VCaP (cell line): ENCODE measurements around the gene TTYH3.

Experiments
- H3K27ac ChIP-seq: fragments of 450-650 bp; 2 replicates; pipeline ENCODE4 v1.5.1; 2017
- TF ChIP-seq, protein P1 (sequence below): fragments of 450-650 bp; conservative IDR thresholded peaks from 2 replicates; pipeline ENCODE4 v1.5.1; 2017; ENCODE audit warnings: mild to moderate bottlenecking, moderate library complexity

TTYH3 gene

DNA sequence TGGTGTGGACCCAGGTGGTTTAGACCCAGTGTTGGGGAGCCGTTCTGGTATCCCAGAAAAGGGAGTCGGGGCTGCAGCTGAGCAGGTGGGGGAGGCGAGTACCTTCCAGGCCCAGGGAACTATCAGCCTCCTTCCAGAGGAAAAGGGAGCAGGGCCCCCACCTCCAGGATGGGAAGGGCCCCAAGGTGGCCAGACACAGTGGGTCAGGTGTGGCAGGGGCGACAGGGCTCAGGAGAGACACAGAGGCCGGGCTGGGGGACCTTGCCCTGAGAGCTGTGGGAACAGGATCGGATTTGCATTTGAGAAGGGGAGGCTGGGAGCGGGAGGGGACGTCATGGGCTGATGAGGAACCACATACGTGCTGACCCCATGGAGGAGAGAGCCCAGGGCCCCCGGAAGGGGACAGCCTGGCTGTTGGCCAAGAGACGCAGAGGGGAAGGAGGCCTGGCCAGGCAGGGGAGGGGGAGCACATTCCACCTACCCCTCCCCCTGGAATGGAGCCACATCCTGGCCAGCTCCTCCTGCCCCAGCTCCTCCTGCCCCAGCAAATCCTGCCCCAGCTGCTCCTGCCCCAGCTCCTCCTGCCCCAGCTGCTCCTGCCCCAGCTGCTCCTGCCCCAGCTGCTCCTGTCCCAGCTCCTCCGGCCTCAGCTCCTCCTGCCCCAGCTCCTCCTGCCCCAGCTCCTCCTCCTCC, 9.7 kb upstream of the TTYH3 start:
- peak overlapping the region; percentile 66 for H3K27ac ChIP-seq
- TF ChIP-seq, protein P1, sequence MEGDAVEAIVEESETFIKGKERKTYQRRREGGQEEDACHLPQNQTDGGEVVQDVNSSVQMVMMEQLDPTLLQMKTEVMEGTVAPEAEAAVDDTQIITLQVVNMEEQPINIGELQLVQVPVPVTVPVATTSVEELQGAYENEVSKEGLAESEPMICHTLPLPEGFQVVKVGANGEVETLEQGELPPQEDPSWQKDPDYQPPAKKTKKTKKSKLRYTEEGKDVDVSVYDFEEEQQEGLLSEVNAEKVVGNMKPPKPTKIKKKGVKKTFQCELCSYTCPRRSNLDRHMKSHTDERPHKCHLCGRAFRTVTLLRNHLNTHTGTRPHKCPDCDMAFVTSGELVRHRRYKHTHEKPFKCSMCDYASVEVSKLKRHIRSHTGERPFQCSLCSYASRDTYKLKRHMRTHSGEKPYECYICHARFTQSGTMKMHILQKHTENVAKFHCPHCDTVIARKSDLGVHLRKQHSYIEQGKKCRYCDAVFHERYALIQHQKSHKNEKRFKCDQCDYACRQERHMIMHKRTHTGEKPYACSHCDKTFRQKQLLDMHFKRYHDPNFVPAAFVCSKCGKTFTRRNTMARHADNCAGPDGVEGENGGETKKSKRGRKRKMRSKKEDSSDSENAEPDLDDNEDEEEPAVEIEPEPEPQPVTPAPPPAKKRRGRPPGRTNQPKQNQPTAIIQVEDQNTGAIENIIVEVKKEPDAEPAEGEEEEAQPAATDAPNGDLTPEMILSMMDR, result no peak

DNA sequence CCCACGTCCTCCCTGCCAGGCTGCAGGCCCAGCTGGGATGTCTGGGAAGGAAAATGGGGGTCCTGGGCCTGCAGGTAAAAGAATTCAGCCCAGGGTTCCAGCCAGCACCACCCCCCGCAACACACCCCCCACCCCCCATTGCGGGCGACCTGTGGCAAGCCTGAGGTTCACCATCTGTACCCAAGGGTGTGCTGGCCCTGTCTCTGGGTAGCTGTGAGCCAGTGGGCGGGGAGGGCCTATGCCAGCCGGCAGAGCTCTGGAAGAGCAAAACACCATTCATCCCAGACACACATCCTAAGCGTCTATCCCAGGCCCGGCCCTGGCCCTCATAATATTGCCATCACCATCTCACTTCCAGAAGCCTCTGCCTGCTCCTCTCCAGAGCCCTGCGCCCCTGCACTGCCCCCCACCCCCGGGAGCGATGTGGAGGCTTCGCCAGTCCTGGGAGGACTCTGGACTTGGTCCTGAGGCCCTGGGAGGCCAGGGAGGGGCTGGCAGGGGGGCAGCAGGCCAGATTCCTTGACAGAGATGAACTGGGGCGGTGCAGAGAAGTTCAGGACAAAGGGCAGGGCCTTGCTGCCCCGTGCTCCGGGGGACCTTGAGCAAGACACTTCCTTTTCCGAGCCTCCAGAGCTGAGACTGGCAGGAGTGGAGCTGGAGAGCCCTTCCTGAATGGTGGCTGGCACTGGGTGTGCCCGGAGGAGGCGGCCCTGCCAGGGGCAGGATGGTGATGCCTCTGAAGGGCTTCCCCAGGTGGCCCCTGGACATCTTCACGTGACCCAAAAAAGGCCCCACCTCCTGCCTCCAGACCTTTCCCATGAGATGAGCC, 8.7 kb upstream of the TTYH3 start:
- H3K27ac ChIP-seq, result peak overlapping the region; percentile 16; the same call in 1 of the 2 replicates
- TF ChIP-seq, protein P1, result no peak

DNA sequence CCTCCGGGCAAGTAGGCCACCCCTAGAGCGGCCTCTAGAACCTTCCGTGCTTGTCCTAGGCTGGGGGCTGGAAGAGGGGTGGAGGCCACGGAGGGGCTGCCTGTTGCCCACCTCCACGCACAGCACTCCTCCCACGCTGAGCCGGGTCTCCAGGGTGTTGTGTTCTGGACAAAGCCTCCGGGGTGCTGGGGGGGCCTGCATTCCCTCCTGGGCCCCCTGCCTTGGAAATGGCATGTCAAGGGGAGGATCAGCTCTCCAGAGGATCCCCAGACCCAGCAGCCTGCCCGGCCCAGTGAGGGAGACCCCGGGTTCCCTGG, 8.1 kb upstream of the TTYH3 start:
- peak overlapping the region; percentile 16; the same call in 1 of the 2 replicates for H3K27ac ChIP-seq
- TF ChIP-seq, protein P1, result no peak

DNA sequence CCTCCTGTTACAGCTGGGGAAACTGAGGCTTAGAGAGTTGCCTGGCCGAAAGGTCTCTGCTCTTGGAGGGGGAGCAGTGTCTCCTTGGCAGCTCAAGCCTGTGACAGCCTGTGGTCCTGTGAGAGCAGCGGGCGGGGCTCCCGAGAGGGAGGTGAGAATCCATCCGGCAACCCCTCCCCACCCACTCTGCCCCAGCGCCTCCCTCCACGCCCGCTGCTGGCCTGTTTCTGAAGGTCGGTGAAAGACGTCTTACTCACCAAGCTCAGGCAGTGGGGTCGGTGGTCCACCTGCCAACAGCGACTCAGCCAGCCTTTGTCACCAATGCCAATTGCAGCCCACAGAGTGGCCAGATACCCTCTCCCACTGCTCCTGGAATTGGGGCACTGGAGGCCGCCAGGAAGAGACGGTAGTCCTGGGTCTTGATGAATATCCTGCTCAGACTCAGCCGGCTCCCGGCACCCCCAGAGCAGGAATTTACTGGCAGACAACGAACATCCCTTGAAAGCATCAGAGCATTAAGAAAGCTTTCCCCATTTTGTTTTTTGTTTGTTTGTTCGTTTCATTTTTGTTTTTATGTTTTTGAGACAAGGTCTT, 7.4 kb upstream of the TTYH3 start:
- TF ChIP-seq, protein P1, result no peak
- no peak overlapping the region for H3K27ac ChIP-seq

DNA sequence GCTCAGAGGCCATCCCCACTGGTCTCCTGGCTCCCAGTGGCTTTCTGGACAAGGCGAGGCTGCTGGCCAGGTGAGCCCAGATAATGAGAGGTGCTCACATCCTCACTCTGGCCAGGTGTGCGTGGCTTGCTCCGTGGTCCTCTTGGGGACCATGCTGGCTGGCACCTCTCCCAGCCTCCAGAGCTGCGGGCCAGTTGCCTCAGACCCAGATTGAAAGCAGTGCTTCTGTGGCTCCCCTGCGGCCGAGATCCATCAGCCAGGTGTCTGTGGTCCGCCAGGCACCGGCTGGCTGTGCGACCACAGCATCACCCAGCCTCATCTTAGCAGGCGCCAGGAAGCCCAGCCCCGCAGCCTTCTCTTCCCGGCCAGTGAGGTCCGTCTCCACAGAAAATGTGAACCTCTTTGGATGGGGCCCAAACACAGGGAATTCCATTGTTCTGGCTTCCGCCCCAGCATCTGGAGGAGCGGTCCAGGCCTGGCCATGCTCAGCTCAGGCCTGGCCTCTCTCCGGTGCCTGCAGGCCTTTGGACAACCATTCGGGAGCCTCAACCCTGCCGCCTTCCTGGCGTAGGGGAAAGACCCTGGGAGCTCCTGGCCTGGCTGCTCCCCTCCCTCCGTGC, 5.2 kb upstream of the TTYH3 start:
- H3K27ac ChIP-seq, result no peak overlapping the region
- TF ChIP-seq, protein P1, result no peak

DNA sequence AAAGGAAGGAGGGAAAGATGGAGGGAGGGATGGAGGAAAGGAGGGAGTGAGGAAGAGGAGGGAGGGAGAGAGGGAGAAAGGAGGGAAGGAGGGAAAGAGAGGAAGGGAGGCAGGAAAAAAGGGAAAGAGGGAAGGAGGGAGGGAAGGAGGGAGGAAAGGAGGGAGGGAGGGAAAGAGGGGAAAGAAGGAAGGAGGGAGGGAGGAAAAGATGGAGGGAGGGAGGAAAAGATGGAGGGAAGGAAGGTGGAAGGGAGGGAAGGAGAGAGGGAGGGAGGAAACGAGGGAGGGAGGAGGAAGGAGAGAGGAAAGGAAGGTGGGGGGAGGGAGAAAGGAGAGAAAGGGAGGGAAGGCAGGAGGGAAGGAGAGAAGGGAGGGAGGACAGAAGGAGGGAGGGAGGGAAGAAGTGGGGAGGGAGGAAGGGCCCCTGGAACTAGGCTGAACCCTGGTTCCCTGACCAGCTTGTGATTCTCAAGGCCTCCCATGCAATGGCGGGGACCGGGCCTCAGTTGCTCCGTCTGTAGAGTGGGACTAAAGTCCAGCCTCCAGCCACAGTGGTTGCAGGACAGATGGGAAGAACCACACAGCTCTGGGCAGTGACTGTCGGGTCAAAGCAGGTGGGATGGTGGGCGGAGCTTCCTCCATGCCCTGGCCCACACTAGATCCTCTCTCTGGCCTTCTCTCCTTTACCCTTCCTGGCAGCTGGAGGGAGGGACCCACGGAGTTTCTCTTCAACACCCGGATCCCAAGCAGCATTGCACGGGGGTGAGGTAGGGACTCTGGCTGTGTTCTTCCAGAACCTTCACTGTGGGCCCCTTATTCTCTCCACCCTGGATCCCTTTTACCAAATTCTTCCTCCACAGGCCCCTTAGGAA, 4.3 kb upstream of the TTYH3 start:
- no peak overlapping the region for H3K27ac ChIP-seq
- TF ChIP-seq, protein P1, result no peak
